ENCODE measurements around the gene MOB2.

Gene MOB2

DNA sequence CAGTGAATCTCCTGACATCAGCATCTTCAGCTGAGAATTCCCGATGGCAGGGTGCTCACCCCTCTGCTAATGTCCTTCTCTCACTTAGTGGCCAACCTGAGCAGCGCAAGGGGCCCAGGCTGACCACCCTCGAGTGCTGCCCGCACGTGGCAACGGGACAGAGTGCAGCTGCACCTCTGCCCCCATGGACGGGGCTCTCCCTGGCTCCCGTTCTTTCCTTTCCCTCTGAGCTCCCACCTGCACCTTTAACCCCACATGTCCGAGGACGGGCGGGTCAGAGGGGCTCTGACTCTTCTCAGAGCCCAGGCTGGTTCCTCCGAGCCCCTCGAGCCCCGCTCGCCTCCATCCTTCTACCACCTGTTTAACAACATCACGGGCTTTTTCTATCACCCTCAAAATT, 19.8 kb downstream of the MOB2 start:
- DNase-seq (ENCODE audit: insufficient read length, low spot score) (no peak), FAIRE-seq (no peak)
- TF ChIP-seq, protein P1, sequence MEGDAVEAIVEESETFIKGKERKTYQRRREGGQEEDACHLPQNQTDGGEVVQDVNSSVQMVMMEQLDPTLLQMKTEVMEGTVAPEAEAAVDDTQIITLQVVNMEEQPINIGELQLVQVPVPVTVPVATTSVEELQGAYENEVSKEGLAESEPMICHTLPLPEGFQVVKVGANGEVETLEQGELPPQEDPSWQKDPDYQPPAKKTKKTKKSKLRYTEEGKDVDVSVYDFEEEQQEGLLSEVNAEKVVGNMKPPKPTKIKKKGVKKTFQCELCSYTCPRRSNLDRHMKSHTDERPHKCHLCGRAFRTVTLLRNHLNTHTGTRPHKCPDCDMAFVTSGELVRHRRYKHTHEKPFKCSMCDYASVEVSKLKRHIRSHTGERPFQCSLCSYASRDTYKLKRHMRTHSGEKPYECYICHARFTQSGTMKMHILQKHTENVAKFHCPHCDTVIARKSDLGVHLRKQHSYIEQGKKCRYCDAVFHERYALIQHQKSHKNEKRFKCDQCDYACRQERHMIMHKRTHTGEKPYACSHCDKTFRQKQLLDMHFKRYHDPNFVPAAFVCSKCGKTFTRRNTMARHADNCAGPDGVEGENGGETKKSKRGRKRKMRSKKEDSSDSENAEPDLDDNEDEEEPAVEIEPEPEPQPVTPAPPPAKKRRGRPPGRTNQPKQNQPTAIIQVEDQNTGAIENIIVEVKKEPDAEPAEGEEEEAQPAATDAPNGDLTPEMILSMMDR (IDR thresholded peaks at IDR 0.05; ENCODE audit: insufficient read depth, missing control alignments), result no peak

DNA sequence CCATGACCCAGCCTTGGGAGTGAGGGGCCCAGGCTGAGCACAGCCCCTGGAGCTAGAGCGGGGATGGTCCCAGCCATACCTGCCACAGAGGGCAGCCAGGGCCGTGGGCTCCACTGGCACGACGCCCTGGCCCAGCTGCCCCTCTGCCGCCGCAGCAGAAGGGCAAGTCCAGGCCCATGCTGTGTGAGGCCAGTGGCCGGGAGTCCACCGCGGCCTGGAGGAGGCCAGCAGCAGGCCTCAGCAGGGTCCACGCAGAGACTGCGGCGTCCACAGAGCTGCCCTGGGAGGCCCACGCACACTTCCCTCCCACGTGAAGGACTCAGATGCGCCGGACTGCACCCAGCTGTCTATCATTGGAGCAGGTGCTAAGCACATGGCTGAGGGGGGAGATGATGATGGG, 23.5 kb downstream of the MOB2 start:
- TF ChIP-seq, protein P1 (IDR thresholded peaks at IDR 0.05; ENCODE audit: insufficient read depth, missing control alignments), result no peak
- no peak for DNase-seq (ENCODE audit: insufficient read length, low spot score)
- FAIRE-seq, result no peak

DNA sequence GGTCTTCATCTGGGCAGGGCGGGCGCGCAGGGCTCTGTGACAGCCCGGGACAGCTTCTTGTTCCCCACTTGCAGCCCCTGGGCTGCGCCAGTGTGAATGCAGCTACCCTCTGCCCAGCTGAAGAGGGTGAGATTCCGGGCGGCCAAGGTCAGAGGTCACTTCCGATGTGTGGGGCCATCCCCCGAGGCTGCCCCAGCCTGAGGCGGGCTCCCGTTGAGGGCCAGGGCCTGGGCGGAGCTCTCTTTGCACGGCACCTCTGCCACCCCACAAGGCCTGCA, 23.9 kb downstream of the MOB2 start:
- DNase-seq (ENCODE audit: insufficient read length, low spot score) (no peak), FAIRE-seq (no peak)
- TF ChIP-seq, protein P1 (IDR thresholded peaks at IDR 0.05; ENCODE audit: insufficient read depth, missing control alignments), result no peak

DNA sequence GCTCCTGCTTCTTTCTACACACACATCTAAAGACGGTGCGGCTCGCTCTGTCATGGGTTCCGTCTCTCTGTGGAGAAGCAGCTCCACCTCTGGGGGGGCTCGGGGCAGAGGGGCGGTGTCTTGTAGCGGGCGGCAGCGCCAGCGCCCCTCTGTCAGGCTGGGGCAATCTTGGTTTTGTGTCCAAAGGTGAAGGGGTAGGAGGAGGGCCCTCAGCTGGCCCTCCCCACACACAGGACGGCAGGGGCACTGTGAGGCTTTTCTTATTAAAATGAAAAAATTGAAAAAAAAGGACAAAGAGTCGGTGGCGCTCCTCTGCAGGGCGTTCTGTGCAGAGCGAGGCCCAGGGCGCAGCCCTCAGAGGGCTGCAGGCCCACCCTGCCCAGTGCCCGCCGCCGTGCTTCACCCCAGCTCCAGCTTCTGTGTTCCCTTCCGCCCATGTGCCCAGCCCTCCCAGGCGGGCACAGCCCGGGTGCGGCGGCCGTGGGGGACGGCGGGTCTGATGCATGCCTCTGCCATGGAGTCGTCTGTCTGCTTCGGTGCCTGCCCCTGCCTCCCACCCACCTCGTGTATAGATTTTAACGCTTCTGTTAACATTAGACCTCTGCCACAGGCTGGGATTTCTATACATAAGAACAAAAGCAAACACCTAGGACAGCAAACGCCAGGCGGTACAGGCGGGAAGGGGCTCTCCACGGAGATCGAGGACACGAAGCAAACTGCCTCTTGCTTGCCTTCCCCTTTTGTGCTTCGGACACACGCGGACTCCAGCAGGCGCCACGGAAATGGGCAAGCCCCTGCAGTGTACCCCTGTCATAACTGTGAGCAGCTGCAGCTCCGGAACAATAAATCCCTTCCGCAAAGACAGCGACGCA, 24.5 kb downstream of the MOB2 start:
- FAIRE-seq (no peak), DNase-seq (ENCODE audit: insufficient read length, low spot score) (no peak)
- TF ChIP-seq, protein P1 (IDR thresholded peaks at IDR 0.05; ENCODE audit: insufficient read depth, missing control alignments), result no peak

DNA sequence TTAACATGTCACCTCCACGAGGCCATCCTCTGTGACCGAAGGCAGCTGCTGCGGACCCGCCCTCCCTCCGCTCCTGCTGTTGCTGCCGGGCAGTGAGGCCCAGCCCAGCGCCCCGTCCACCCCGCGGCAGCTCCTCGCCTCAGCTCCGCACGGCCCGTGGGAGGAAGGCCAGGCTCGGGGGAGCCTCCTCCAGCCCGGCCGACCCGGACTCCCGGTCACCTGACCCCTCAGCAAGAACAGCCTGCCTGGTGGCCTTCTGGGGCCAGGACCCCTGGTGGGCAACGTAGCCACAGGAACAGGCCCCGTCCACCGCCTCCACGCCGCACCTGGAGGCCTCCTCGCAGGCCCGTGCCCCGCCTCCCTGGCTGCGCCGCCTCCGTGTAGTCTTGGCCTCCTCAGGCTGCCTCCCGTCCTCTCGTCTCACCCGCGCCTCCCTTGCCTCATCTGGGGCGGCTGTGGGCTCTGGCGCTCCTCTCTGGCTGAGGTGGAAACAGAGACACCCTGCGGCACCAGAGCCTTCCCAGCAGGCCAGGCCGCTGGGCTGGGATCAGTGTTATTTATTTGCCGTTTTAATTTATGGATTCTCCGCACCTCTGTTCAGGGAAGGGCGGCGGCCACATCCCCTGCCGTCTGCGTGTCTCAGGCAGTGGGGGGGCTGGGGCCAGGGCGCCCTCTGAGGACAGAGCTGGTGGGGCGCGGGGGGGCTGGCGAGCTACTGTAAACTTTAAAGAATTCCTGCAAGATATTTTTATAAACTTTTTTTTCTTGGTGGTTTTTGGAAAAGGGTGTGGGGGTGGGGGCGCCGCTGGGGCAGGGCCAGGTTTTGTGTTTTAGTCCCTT, 25.4 kb downstream of the MOB2 start:
- FAIRE-seq (no peak), DNase-seq (ENCODE audit: insufficient read length, low spot score) (no peak)
- TF ChIP-seq, protein P1 (IDR thresholded peaks at IDR 0.05; ENCODE audit: insufficient read depth, missing control alignments), result no peak

DNA sequence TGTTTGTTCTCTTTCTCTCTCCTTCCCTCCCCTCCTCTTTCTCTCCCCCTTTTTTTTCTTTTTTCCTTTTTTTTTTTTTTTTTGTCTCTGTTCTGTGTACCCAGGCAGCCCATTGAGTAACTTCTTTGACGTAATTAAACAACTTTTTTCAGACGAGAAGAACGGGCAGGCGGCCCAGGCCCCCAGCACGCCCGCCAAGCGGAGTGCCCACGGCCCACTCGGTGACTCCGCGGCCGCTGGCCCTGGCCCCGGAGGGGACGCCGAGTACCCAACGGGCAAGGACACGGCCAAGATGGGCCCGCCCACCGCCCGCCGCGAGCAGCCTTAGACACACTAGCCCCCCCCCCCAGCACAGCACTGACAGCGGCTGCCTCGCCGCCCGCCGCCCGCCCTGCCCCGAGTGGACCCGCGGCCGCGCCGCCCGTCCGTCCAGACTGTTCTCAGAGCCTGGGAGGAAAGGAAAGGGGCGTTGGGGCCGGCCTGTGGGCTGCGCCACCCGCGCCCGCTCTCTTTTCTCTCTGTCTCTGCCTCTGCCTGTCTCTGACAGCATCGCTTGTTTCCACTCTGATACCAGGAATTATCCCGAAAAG, 26.1 kb downstream of the MOB2 start:
- DNase-seq (ENCODE audit: insufficient read length, low spot score) (no peak), FAIRE-seq (no peak)
- TF ChIP-seq, protein P1 (IDR thresholded peaks at IDR 0.05; ENCODE audit: insufficient read depth, missing control alignments), result no peak
